Right ventricle myocardium inferior (tissue), 1 donor: ENCODE data around the gene RNU1-4. TPM values are rescaled to one million over a fixed set of nuclear protein-coding genes. Genes with fewer than 3 reads are reported as not detected.
"Not testable (repeated sequence)": the region's sequence is repeated elsewhere in the genome, so short reads cannot be mapped to it uniquely, and the experiment has no call there.

Source experiments
- ATAC-seq: fragments of 200-7000 bp; cut with Tn5 transposase; one replicate; pipeline ENCODE4 v1.9.1; 2020; ENCODE audit warnings: mild to moderate bottlenecking, moderate library complexity
- DNase-seq: peaks from one replicate; pipeline ENCODE4 v3.0.0; 2021; ENCODE audit errors: missing footprints
- intact Hi-C: fragments of 100-400 bp; cut with DNase I; formaldehyde crosslinking; loops from one replicate; pipeline ENCODE4 v1.11.0; 2022
- total RNA-seq: library from RNA; stranded (reverse); fragmentation: NEBNext Ultra II Directional; extraction: Animal tissue kit (Norgen Biotek cat#: 25700); gene quantifications from one replicate; pipeline ENCODE4 v1.2.1, GENCODE V29; 2021
- donor health status: DM: no; HTN: yes; CAD: no; lungs with severe emphysema.

The RNU1-4 gene
- total RNA-seq, 1 donor from 2014 or later = 4,572 TPM

DNA sequence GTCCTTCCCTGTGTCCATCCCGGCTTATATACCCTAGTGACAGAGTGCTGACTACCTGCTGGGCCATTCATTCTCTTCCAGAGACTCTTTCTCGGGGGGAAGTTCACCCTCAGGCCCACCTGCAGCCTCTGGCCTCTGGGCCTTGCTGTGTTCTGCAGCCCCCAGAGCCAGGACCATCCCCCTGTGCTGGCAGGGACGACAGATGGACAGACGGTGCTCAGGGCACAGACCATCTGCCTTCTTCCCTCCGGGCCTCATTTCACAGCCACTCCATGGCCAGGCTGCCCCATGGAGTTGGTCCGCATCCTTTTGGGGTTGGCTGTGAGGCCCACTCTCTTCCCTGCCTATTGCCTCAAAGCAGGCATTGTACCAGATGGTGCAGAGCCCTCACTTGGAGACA, 34.0 kb upstream of the RNU1-4 start:
- intact Hi-C loops, DNase-seq, ATAC-seq: not testable (repeated sequence)

DNA sequence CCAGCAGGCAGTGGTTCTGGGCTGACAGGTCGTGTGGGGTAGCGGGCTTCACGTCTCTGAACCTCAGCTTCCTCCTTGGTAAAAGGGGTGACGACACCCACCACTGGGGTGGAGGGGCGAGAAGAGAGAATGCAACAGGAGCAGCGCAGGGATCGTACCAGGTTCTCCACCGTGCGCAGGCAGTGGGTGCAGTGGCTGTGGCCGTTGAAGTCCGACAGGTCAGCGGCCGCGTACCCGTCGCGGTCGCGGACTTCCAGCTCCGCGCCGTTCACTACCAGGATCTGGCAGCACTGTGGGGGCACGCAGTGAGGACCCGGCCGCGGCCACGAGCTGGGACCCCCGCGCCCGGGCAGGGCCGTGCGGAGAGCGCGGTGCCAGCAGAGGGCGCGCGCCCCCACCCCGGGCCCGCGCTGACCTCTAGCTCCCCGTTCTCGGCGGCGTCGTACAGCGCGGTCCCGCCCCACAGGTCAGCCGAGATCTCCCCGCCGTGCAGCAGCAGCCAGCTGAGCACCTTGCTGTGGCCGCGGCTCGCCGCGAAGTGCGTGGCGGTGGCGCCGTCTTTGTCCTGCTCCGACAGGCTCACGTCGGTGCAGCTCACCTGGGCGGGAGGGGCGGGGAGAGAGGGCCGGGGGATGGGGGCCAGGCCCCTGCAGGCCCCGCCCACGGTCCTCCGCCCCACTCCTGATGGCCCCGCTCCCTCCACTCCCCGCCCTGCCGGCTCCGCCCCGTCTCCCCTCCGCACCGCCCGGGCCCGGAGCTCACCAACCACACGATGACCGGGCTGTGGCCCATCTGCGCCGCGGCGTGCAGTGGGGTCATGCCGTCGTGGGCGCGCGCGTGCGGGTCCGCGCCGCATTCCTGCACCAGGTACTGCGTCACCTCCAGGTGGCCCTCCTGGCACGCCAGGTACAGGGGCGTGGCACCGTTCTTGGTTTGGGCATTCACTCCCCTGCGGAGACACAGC, 32.9 kb upstream of the RNU1-4 start:
- intact Hi-C loops, ATAC-seq, DNase-seq: not testable (repeated sequence)

DNA sequence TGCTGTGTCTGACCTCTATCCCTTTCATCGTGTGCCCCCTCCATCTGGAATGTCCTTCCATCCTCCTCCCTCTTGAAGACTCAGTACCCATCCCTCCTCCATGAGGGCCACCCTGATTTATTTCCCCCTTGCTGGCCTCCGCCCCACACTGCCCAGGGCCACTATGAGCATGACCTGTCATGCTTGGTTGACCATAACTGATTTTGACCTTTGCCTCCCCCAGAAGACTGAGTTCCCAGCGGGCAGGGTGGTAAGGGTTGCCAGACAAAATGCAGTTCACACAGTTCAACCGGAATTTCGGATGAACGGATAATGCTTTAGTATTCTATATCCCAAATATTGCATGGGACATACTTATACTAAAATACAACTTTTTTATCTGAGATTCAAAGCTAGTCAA, 31.6 kb upstream of the RNU1-4 start:
- ATAC-seq, DNase-seq, intact Hi-C loops: not testable (repeated sequence)

DNA sequence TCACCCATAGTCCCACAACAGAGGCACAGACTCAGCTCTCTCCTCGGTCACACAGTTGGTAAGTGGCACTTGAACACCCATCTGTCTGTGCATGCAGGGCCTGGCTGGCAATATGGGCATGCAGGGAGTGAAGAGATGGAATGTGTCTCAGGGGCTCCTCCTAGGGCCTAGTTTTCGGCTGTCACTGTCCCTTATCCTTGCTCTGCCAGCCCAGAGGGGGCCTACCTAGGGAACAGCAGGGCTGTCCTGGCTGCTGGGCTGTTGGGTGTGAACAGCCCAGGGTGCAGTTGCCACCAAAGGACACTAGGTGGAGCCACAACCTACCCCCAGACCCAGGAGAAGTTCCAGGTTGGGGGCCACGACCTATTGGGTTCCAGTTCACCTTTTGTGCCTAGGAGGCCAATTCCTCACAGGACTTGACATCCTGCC, 30.6 kb upstream of the RNU1-4 start:
- intact Hi-C loops, DNase-seq: not testable (repeated sequence)
- ATAC-seq = peak; percentile 70

DNA sequence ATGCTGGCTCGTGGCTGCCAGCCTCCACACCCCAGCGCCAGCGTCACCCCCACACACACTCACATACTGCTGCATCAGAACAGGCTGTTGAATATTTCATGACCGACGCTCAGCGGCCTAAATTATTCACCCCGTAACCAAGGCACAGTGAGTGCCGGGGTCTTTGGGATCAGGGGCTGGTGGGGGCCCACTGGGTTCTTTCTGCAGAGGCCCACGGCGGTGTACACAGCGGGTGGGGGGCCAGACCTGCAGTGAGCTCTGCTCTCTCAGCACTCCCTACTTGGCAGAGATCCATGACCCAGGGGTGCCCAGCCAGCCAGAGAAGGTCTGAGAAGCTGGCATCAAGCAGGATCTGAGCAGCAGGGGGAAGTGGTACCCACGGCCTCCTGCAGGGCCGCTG, 29.7 kb upstream of the RNU1-4 start:
- ATAC-seq, intact Hi-C loops, DNase-seq: not testable (repeated sequence)

DNA sequence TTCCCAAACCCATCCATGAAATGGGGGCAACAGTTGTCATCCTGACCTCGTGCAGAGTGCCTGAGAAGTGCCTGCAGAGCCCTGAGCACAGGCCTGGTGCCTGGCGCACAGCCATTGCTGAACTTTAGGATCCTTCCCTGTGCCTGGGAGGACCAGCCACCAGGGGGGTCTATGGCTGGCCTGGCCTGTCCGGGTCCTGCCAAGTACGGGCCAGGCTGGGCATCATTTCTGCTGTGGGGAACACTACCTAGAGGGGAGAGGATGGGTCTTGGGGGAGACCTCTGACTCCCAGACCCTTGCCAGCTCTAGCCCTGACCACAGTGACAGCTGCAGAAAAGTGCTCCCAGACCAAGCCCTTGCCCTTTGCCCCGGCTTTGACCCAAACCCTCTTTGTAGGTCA, 28.2 kb upstream of the RNU1-4 start:
- ATAC-seq, DNase-seq, intact Hi-C loops: not testable (repeated sequence)

DNA sequence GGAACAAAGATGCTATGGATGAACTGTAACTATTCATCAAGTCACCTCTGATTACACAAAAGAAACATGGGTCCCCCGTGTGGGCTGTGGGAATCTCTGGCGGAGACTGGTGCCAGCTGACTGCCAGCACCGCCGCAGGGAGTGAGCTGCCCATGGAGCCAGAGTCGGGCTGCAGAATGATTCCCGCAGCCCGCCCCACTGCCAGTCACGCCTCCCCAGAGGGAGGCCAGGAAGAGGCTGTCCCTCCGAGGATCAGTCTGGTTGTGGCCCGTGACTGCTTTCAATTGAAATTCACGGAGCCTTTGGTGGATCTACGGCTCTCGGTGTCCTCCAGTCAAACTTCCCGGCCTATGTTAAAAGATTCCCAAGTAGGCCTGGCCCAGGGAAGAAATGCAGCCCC, 27.7 kb upstream of the RNU1-4 start:
- intact Hi-C loops, ATAC-seq, DNase-seq: not testable (repeated sequence)

DNA sequence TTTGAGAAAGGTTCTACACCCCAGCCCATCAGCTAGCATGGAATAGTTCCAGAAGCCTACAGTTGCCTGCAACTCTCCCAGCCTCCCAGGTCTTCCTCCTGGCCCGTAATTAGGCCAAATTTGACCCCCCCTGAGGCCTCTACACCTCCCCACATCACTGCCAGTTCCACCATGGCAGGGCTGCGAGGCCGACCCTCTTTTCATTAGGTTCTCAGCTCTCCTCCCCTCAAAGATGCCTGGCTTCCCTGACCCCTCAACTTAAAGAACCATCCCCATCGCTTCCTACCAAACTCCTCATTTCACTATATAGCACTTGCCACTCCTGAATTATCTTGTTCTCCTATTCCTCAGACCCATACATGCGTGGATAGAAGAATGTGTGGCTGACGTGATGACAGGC, 27.3 kb upstream of the RNU1-4 start:
- intact Hi-C loops, DNase-seq, ATAC-seq: not testable (repeated sequence)

DNA sequence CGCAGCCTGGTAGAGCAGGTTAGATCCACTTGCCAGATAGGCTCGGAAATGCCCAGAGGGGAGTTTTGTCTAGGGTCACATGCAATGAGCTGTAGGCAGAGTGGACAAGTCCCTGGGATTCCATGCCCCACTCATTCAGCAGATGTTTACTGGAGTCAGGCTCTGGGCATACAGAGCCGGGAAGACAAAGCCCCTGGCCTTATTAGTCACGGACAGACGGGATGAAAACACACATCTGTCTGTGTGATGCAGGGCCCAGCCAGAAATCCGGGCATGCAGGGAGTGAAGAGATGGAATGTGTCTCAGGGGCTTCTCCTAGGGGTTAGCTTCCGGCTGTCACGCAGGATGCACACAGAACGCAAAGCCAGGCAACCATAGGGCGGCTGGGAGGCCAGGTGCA, 26.8 kb upstream of the RNU1-4 start:
- intact Hi-C loops, DNase-seq: not testable (repeated sequence)

DNA sequence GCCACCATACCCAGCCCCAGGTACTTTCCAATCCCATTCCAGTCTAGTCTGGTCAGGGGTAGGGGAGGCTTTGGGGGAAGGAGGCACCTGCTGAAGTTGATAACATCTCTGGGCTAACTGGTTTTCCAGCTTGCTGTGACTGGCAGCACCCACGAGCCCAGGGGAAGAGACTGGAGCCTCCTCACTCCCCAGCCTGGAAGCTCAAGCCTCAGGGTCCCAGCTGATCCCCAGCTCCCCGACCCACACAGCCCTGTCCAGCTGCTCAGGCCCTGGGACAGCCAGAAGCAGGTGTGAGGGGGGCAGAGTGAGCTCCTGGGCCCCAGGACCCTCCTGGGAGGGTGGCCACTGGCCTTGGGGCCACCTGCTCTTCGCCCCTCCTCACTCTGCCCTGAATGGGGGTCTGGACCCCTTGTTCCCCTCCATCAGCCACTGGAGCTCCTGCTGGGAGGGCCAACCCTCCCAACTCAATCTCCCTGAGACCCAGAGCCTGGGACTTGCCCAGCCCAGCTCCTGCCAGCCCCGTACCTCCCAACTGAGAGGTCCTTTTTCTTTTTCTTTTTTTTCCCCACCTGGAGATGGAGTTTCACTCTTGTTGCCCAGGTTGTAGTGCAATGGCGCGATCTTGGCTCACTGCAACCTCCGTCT, 23.5 kb upstream of the RNU1-4 start:
- intact Hi-C loops = no loop called here
- DNase-seq = no peak
- no peak for ATAC-seq

More for the DNA sequence above, 26.8 kb upstream of the RNU1-4 start:
- not testable (repeated sequence) for ATAC-seq

DNA sequence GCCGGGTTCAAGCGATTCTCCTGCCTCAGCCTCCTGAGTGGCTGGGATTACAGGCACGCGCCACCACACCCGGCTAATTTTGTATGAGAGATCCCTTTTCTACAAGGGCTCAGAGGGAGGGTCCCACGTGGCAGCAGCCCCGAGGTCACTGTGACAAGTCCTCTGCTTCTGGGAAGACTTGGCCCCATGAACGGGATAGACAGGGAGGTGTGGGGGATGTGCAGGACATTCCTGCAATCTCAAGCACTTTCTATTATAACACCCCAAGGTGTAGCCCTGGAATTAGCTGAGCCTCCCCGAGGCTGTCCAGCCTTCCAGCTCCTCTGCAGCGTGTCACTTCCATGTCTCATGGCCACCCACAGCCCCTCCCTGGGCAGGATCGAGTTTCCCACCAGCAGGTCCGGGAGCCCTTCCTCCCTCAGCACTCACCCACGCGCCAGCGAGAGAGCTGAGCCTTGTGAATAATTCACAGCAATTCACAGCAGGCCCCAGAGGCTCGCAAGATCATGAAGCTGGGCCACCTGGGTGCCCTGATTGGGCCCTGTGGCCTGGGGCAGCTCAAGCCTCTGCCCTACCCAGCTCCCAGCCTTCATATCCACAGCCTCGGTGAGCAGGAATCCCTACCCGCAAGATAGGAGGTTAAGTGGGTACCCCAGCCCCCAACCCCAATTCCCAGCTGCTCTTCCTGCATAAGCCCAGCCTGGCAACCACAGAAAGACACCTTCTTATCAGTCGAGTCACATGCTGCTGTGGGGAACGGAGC, 22.8 kb upstream of the RNU1-4 start:
- no peak for ATAC-seq
- DNase-seq = no peak
- intact Hi-C loops = no loop called here

DNA sequence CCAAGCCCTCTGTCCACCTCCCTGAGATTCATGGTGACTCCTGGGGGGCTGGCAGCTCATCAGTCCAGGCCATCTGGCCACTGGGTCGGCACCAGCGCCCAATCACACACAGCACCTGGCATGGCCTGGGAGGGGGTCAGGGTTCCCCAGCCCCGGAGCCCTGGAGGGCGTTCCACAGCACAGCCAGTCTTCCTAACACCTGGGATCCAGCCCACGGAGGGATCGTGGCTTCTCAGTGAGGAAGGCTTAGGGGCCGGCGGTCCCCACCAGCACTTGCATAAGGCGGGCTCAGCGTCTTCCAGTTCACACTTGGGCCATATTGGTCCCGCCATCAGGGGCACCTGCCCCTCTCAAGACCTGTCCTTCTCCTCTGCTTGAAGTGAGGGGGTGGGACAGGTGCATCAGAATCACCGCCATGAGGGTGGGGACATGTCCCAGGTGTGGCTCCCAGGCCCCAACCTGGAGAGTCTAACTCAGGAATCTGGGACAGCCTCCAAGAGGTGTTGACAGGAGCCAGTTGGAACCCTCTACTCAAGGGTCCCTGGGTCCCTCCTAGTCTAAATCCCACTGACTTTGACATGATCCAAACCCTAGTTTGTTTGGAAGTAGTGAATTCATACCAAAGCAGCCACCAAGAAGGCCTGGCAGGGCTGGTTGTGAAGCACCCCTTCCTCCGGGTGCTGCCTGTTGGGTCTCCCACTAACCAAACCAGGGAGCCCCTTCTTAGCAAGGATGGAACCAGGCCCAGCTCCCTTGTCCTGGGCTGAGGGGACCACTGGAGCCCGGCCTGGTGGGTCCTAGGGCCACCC, 22.0 kb upstream of the RNU1-4 start:
- peak; percentile 36 for ATAC-seq
- not testable (repeated sequence) for DNase-seq

DNA sequence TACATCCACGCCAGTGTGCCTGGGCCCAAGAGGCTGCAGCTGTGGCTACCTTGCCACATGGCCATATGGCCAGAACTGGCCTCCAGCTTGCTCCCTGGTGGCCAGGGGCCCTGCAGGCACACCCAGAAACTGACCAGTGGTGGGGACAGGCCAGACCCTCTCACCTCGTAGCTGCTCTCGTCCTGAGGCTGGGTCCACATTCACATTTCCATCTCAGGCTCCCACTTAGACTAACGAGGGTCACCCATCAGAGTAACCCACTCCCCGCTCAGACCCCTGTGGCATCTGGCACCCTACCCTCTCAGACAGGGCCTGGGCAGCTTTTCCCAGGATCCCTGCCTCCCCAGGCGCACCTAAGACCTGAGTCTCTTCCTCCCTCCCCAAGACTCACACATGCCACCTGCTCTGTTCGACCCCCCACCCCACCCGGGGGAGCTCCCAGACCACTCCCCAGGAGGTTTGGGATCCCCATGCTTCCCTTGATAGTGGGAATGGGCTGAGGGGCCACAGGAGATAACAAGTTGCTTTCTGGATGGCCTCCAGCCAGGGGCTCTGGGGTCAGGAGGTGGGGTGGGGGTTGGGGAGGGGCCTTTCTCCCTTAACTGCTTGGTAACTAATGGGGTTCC, 21.3 kb upstream of the RNU1-4 start:
- no peak for ATAC-seq
- intact Hi-C loops = no loop called here
- no peak for DNase-seq

More for the DNA sequence above, 22.0 kb upstream of the RNU1-4 start:
- intact Hi-C loops = not testable (repeated sequence)

DNA sequence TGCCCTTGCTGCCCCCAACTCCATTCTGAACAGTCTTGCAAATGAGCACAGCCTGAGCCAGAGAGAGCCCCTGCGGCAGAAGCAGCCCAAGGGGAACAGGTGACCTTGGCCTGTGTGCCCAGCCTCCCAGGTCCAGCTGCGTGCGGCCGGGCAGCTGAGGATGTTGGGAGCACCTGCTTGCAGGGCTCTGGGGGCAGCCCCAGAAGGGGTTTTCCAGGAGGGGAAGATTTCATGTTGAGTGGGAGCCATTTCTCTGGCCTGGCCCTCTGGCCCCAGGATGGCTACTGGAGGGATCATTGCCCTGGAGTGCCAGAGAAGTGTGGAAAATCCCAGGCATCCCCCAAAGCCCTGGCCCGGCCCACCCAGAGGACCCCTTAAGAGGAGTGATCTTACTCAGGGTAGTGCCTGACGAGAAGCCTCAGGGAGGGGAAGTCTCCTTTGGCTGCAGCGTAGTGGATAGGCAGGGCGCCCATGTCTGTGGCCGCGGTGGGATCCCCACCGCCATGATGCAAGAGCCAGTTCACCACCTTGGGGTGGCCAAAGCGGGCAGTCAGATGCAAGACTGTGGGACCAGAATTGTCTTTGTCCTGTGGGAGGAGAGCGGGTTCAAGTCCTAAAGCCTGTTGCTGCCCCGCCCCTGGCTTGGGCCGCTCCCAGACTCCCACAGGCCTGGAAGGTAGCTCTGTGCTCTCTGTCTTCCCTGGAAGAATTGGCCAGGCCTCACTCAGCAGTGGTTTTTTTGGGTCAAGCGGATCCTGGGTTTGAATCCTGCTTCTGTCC, 20.6 kb upstream of the RNU1-4 start:
- no peak for ATAC-seq
- intact Hi-C loops = no loop called here
- no peak for DNase-seq

DNA sequence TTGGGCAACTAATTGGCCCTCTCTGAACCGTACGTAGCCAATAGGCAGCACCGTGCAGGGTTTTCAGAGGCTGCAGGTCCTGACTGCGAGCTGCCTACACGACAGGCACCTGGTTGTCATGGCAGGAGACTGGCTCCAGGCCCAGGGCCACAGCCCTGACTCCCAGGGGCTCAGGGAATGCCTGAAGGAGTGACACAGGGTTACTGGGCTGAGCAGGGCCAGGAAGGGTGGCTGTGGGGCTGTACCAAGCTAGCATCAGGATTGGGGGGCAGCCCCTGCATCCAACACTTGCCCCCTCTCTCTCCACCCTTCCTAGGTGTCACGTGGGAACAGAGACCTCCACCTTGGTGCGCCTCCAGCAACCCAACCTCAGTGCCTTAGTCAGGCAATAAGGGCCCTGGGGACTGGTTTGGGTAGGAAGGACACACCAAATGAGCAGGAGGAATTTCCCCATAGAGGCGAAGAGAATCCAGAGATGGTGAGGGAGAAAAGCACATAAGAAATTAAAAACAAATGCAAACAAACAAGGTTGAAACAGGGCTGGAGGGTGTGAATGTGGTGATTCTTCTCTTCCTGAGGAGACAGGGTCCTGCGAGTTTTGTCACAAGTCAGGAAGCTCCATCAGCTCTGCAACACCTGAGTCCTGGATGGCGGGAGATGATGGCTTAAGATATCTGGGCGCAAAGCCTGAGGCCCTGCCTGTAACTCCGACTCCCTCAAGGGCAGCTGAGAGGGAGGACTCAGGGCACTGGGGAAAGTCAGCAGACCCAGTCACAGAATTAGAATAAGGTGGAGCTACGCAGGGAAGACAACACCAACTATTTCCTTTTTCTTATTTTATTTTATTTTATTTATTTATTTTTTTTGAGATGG, 19.7 kb upstream of the RNU1-4 start:
- DNase-seq (peak; percentile 65), ATAC-seq (no peak)
- intact Hi-C loops = no loop called here
